GM19438 (cell line): Measurements from ENCODE around the gene WT1.
"Not testable (repeated sequence)": the region's sequence is repeated elsewhere in the genome, so short reads cannot be mapped to it uniquely, and the experiment has no call there.

ENCODE experiments used
- ATAC-seq: cut with Tn5 transposase; IDR thresholded peaks from one replicate; pipeline ENCODE4 v1.9.1; 2021; ENCODE audit warnings: low read depth; ENCODE audit not compliant: unreplicated experiment

The WT1 gene

DNA sequence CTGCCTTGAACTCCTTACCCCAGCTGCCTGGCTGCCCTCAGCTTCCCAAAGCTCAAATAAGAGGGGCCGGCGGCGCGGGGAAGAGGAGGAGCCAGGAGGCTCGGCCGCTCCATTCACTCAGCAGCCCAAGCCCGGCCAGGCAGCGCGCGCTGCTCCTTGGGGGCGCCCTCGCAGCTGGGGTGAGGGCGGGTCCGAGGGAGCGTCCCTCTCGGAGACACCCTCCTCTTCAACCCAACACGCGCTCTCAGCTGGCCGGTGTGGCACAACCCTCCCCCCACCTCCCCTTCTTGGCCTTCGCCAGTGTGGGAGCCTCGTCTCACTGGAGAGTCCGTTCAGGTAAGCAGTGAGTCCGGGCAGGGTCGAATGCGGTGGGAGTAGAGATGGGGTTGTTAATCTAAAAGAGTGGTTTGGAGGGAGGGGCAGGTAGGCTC, at the start of gene WT1:
TSS of gene WT1 (minus strand) at position 29 of the 431 bp plus-strand sequence.
- no peak for ATAC-seq

- no peak for ATAC-seq
Measured at GRCh38 chr11:32479291-32479690, 44.0 kb upstream of the WT1 start.

DNA sequence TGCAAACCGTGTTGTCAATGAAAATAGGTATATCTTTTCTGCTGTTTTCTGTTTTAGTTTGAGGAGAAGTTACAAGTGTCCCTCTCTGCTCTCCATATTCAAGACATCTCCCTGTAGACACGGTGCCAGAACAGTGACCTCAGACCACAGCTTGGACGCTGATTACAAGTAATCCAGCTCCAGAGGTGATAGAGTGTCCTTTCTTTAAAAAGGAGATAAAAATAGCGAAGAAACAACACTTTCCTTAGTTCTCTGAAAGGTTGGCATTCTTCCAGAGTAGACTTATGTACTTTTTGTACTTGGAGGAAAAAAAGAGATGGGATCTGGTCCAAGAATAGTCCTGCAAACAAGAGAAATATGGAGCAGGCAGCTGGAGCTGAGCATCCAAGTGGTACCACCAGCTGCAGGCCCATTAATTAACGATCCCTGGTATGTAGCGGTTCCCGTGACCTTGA, 43.0 kb upstream of the WT1 start:
- no peak for ATAC-seq

DNA sequence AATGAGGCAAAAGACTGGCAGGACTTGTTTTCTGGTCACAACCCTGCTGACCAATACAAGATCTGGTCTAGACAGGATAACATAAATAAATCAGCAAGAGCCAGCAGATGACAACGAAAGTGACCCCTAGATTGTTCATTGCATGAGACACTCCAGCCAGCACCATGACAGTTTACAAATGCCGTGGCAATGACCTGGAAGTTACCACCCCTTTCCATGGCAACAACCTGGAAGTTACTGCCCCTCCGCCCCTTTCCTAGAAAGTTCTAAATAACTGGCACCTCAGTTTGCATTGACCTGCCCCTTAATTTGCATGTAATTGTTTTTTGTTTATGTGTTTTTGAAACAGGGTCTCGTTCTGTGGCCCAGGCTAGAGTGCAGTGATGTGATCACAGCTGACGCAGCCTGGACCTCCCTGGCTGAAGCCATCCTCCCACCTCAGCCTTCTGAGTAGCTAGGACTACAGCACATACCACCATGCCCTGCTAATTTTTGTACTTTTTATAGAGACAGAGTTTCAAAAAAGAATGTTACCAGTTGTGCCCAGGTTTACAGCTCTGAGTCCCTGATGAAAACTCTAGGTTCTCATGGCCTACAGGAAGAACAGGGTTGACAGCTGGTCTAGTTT, 38.1 kb upstream of the WT1 start:
- no peak for ATAC-seq

- no peak for ATAC-seq
Measured at GRCh38 chr11:32472226-32472625, 36.9 kb upstream of the WT1 start.

DNA sequence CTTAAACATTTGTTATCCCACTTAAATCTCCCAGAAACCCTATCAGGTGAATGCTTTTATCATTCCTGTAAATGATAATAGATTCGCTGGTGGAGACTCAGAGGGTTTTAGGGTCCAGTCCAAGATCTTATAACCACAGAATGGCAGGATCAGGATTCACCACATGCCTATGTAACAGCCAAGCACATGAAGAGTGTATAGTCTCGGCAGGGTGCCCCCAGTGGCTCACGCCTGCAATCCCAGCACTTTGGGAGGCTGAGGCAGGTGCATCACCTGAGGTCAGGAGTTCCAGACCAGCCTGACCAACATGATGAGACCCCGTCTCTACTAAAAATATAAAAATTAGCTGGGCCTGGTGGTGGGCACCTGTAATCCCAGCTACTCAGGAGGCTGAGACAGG, 36.2 kb upstream of the WT1 start:
- not testable (repeated sequence) for ATAC-seq

GRCh38 chr11:32469791-32470190, 34.5 kb upstream of the WT1 start:
- ATAC-seq: no peak

DNA sequence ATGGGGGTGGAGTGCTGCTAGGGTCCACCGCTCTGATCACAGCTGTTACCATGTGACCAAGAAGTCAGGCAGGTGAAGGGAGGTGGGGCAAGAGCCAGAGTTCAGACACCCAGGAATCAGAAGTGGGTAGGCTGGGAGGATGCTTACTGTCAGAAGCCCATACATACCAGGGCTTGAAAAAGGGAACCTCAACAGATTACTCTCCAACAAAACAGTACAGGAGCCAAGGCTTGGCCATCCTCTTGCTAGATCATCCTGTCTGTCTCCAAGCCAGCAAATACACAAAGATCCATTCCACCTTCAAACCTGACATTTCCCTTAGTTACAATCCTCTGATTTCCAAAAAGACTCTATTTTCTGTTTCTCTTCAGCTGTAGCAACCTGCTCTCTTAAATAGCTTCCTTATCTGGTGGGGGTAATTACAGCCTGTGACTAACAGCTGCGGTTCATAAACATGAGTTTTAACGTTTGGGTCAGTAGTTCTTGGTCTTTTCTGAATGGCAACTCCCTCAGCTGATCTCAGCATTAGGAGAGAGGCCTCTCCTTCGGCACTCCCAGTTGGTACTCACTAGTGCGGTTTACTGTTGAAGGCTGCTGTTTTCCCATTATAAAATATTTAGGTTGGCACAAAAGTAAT, 31.1 kb upstream of the WT1 start:
- no peak for ATAC-seq

DNA sequence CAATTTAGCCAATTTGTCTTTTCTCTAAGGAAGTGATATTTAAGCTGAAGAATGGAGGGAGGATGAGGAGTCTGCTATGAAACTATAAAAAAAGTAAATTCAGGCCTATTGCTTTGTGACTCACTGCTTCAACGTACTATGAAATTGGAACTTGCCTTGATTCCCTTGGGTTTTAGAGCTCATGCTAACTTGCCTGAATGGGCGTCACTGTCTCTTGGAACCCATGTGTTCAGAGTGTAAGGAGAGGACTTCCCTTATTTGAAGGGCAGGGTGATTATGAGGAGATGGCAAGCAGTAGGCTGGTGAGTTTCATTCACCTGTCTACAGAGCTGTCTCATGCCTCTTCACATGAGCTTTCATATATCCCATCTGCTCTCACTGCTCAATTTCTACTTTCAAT, 28.7 kb upstream of the WT1 start:
- no peak for ATAC-seq

- ATAC-seq: no peak
Measured at GRCh38 chr11:32462011-32462690, 26.8 kb upstream of the WT1 start.

GRCh38 chr11:32456864-32457263, 21.5 kb upstream of the WT1 start:
- ATAC-seq: no peak

- ATAC-seq: no peak
Measured at GRCh38 chr11:32454993-32455392, 19.7 kb upstream of the WT1 start.

GRCh38 chr11:32451808-32452207, 16.5 kb upstream of the WT1 start:
- no peak for ATAC-seq

- no peak for ATAC-seq
Measured at GRCh38 chr11:32450372-32450771, 15.0 kb upstream of the WT1 start.

GRCh38 chr11:32448232-32448631, 12.9 kb upstream of the WT1 start:
- no peak for ATAC-seq

GRCh38 chr11:32447252-32447651, 11.9 kb upstream of the WT1 start:
- no peak for ATAC-seq

DNA sequence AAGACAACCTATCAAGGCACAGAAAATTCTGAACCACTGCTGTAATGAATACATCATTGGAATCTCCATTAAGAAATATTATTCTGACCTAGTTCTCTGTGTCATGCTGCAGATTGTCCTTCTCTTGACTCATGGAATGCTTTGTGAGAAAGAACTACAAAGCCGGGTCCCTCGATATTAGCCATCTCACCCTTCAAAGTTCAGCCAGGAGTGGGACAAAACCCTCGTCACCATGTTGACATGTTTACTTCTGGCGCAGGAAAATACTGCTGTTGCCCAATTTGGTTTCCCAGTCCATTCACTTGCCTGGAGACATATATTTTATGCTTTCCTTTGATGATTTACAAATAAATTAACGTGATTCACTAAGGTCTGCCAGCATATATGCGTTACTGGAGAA, 10.9 kb upstream of the WT1 start:
- ATAC-seq: no peak

DNA sequence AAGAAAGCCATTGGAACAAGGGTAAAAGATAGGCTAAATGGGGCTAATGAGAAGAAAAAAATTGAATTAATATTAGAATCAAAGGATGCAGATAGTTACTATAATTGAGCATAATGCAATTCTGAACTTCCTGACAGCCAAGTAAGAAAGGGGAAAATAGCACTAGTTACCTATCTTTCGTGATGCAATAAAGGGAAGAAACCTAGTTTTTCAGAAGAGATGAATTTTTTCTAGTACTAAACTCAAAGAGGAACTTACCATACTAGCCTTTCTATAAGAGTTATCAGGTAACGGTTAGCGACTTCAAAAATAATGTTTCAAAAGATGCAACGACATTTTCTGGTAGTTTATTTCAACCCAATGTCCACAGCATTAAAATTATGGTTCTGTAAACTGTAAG, 8.8 kb upstream of the WT1 start:
- no peak for ATAC-seq

DNA sequence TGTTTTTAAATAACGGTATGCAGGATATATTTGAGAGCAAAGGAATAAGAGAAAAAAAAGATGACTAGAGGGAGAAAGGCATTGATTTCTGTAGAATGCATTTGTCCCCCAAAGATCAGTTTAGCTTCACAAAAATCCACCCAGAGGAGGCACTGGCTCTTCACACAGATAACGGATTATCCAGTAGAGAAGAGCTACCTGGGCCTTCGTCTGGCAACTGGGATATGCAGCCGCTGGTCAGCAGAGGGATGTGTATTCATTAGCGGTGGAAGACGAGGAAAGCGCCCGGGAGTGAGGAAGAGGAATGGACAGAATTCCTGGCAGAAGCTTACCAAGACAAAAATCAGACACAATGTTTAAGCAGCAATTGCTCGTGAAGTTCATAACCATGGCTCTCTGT, 5.6 kb upstream of the WT1 start:
- no peak for ATAC-seq

- ATAC-seq: no peak
Measured at GRCh38 chr11:32440312-32440908, 5.1 kb upstream of the WT1 start.

DNA sequence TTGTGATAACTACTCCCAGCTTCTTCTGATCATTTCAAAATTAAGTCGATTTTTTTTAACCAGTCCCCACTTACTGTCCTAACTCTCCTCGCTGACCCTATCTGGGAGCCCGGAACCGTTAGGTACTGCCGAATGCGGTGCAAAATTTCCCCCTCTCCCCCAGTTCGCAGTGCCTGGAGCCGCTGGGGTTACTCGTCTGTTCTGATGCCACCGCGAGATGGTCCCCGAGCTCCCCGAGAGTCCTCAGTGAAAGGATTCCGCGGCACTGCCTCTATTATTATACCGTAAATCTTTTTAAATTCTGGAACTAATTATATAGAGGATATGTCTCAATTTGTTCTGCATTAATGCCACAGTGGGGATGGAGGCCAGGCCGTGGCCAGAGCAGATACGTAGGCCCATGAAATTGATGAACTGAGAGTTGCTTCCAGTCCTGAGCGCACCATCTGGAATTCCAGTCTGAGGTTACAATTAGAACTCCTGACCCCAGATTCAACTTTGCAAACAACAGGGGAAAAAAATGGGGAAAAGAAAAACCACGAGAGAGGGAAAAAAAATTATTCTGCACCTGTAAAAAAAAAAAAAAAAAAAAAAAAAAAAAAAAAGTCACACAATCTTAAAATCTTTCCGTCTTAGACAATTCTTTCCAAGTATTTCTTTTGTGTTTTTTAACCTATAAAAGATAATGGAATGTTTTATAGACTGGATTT, 4.3 kb upstream of the WT1 start:
- no peak for ATAC-seq
